ENCODE data around the gene TIGD4. TPM values are rescaled to one million over a fixed set of nuclear protein-coding genes. Genes with fewer than 3 reads are reported as not detected.
A peak's percentile ranks its signal among the peaks of the same experiment; 100 is the strongest.

TIGD4 gene
- total RNA-seq, 1 donor from 2014 or later: under 0.01 TPM

DNA sequence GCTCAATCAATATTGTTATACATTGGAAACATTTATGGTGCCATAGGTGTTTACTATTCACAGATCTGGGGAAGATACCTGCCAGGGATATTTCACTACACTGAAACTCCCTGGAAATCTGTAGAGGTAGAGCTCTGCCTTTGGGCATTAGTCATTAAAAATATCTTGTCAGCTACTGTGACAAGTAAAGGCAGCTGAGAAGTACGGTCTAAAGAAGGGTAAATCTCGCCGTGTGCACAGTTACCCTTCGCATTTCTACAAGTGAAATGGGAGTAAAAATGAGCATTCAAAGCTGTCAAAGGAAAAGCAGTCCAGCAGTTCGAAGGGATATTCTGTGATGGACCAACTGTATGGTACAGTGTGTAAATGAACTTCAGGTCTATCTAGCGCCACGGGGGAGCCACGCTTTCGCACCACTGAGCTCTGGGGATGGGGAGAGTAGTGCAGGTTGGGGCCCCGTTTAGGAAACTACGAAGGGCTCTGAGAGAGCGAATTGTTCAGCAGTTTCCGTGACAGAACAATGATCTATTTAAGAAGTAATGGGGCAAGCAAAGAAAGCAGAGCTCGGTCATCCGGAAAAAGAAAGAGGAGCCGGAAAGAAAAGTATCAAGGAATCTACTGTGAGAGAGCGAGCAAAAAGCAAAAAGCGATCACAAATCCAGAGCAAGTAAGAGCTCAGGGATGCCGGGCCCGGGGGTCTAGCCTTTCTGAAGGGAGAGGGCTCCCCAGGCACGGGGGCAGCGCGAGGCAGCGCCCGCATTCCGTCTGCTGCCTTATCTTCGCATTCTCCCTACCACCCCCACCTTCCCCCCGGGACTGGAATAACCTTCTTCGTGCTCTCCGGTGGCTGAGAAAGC is 646 bp downstream of the TIGD4 start:
- no peak for FAIRE-seq
- peaks cover 2% of the 10 kb centered on the region for H3K36me3 ChIP-seq (ENCODE audit: control insufficient read depth, insufficient read depth, low read length)
- TF ChIP-seq, protein P1, sequence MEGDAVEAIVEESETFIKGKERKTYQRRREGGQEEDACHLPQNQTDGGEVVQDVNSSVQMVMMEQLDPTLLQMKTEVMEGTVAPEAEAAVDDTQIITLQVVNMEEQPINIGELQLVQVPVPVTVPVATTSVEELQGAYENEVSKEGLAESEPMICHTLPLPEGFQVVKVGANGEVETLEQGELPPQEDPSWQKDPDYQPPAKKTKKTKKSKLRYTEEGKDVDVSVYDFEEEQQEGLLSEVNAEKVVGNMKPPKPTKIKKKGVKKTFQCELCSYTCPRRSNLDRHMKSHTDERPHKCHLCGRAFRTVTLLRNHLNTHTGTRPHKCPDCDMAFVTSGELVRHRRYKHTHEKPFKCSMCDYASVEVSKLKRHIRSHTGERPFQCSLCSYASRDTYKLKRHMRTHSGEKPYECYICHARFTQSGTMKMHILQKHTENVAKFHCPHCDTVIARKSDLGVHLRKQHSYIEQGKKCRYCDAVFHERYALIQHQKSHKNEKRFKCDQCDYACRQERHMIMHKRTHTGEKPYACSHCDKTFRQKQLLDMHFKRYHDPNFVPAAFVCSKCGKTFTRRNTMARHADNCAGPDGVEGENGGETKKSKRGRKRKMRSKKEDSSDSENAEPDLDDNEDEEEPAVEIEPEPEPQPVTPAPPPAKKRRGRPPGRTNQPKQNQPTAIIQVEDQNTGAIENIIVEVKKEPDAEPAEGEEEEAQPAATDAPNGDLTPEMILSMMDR (IDR thresholded peaks at IDR 0.05; ENCODE audit: insufficient read depth, low read length, severe bottlenecking): no peak
- peak overlapping the region; percentile 74 for H3K4me3 ChIP-seq (ENCODE audit: low read depth, low read length)
- peak; percentile 27 for DNase-seq (ENCODE audit: low read depth)
- no peaks in the 10 kb centered on the region for H3K27me3 ChIP-seq (ENCODE audit: control insufficient read depth, insufficient read depth, low read length)

DNA sequence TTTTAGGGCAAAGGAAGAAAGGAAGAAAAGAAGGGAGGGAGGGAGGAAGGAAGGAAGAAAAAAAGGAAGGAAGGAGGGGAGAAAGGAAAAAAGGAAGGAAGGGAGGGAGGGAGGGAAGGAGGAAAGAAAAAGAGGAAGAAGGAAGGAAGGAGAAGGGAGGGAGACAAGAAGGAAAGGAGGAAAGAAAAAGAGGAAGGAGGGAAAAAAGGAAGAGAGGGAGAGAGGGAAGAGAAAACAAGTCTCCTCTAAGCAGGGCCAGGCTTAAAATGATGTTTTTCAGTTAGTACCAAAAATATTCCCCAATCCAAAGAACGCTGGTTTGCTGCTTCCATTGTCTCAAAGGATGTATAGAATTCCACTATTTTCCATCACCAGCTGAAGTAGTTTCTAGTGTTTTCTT is 2.0 kb downstream of the TIGD4 start:
- H3K36me3 ChIP-seq (ENCODE audit: control insufficient read depth, insufficient read depth, low read length): no peaks in the 10 kb centered on the region
- TF ChIP-seq, protein P1 (IDR thresholded peaks at IDR 0.05; ENCODE audit: insufficient read depth, low read length, severe bottlenecking): no peak
- FAIRE-seq: no peak
- H3K4me3 ChIP-seq (ENCODE audit: low read depth, low read length): no peak overlapping the region
- DNase-seq (ENCODE audit: low read depth): no peak
- H3K27me3 ChIP-seq (ENCODE audit: control insufficient read depth, insufficient read depth, low read length): no peaks in the 10 kb centered on the region

DNA sequence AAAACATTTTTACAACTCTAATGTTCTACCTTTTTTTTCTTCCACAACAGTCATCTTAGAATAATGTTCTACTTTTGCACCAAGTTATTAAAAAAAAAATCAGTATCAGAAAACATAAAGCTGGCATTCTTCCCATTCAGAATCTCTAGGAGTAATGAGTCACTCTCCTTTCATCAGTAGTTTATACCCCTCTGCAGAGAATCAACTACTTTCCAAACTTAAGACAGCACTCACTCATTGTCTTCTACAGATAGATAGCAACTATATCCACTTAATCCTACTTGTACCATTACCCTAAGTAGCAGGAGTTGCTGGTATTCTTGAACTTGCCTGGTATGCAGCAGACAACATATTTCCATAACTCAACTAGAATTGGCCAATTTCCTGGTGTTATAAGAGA is 3.2 kb downstream of the TIGD4 start:
- no peaks in the 10 kb centered on the region for H3K36me3 ChIP-seq (ENCODE audit: control insufficient read depth, insufficient read depth, low read length)
- no peaks in the 10 kb centered on the region for H3K27me3 ChIP-seq (ENCODE audit: control insufficient read depth, insufficient read depth, low read length)
- FAIRE-seq: no peak
- TF ChIP-seq, protein P1 (IDR thresholded peaks at IDR 0.05; ENCODE audit: insufficient read depth, low read length, severe bottlenecking): no peak
- H3K4me3 ChIP-seq (ENCODE audit: low read depth, low read length): no peak overlapping the region
- peak; percentile 51 for DNase-seq (ENCODE audit: low read depth)

DNA sequence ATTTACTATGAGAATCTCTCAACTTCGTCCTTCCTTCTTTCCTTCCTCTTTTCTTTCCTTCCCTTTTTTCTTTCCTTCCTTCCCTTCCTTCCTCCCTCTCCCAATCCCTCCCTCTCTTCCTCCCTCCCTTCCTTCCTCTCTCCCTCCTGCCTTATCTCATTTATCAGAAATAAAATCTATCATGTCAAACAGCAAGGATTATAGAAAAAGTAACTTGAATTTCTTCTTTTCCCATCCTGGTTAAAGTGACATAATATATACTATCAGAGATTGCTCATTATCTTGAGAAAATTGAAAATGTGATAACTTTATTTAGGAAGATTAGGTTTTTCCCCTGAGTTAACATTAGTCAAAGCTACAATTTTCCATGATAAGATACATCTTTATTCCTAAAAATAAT is 5.6 kb downstream of the TIGD4 start:
- no peak for DNase-seq (ENCODE audit: low read depth)
- Histone ChIP-seq H3K36me3 (ENCODE audit: control insufficient read depth, insufficient read depth, low read length) (no peaks in the 10 kb centered on the region), H3K27me3 (ENCODE audit: control insufficient read depth, insufficient read depth, low read length) (no peaks in the 10 kb centered on the region), H3K4me3 (ENCODE audit: low read depth, low read length) (no peak overlapping the region)
- FAIRE-seq: no peak
- TF ChIP-seq, protein P1 (IDR thresholded peaks at IDR 0.05; ENCODE audit: insufficient read depth, low read length, severe bottlenecking): no peak

DNA sequence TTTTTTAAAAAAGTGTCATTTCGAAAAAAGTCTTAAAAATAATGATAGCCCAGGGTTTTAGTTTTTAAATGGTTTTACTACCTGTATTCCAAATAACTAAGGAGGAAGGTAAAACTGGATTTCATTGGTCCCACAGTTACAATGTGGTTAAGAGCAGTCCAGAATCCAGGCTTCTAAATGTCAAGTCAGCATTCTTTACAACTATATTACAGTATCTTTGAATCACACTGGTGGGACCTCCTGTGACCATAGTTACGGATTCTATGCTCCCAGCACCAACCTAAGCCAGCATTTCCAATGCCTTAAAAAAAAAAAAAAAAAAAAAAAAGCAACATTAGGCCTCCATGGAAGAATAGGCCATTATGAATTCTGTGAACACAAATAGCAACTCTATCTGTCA is 6.2 kb downstream of the TIGD4 start:
- FAIRE-seq (no peak), DNase-seq (ENCODE audit: low read depth) (no peak)
- Histone ChIP-seq H3K4me3 (ENCODE audit: low read depth, low read length) (no peak overlapping the region), H3K36me3 (ENCODE audit: control insufficient read depth, insufficient read depth, low read length) (no peaks in the 10 kb centered on the region), H3K27me3 (ENCODE audit: control insufficient read depth, insufficient read depth, low read length) (no peaks in the 10 kb centered on the region)
- TF ChIP-seq, protein P1 (IDR thresholded peaks at IDR 0.05; ENCODE audit: insufficient read depth, low read length, severe bottlenecking): no peak
